Psoas muscle (tissue), 8 donors: Measurements from ENCODE around the gene NLRP3. TPM values are rescaled to one million over a fixed set of nuclear protein-coding genes. Genes with fewer than 3 reads are reported as not detected.

Experiments used
- ATAC-seq, 4 donors: fragments of 200-7000 bp; cut with Tn5 transposase; one replicate each; pipeline ENCODE4 v1.9.1; 2020; ENCODE audit warnings: moderate library complexity in 3 of 4, mild to moderate bottlenecking in 2 of 4
- DNase-seq, 2 donors: peaks; one replicate each; pipeline ENCODE4 v3.0.0-alpha.2; 2020
- H3K27ac ChIP-seq: fragments of 200-600 bp; one replicate; pipeline ENCODE4 v1.8.0; 2022
- H3K27me3 ChIP-seq, 3 donors: fragments of 200-600 bp in 1 of 3; one replicate each; pipeline versions ENCODE4 v1.6.1 to v1.8.0; 2013 to 2022; ENCODE audit warnings: low read length in 2 of 3, mild to moderate bottlenecking in 2 of 3, moderate library complexity in 1 of 3; ENCODE audit not compliant: insufficient read depth in 3 of 3
- H3K36me3 ChIP-seq, 2 donors: fragments of 200-600 bp in 1 of 2; one replicate each; pipeline versions ENCODE4 v1.6.1 to v1.8.0; 2013 to 2022; ENCODE audit warnings: low read depth in 1 of 2, mild to moderate bottlenecking in 1 of 2, moderate library complexity in 1 of 2; ENCODE audit not compliant: insufficient read depth in 1 of 2
- H3K4me1 ChIP-seq: fragments of 200-600 bp; one replicate; pipeline ENCODE4 v1.8.0; 2022
- H3K4me3 ChIP-seq: fragments of 200-600 bp; one replicate; pipeline ENCODE4 v1.8.0; 2022; ENCODE audit warnings: mild to moderate bottlenecking
- H3K9me3 ChIP-seq: fragments of 200-600 bp; one replicate; pipeline ENCODE4 v1.8.0; 2022
- CTCF ChIP-seq: fragments of 200-600 bp; IDR thresholded peaks from one replicate; pipeline ENCODE4 v1.8.0; 2022; ENCODE audit warnings: antibody characterized with exemption
- WGBS, 3 donors: extraction: QIAGEN DNeasy Blood & Tissue Kit; methylation state at CpG; one replicate each; pipeline versions ENCODE4 v1.1.6 to v1.1.7; 2013; 5-methylcytosine and 5-hydroxymethylcytosine counted together
- intact Hi-C, 2 donors: fragments of 100-400 bp; cut with DNase I; formaldehyde crosslinking; loops; one replicate each; pipeline versions ENCODE4 v1.11.0 to v1.14.2; 2022
- polyA plus RNA-seq, 3 donors: library from polyadenylated mRNA; stranded (reverse); fragments of 200-250 nt; gene quantifications; one replicate each; pipeline ENCODE4 v1.2.3, GENCODE V29; 2013
- total RNA-seq, 4 donors: library from RNA; stranded (reverse); fragmentation: NEBNext Ultra II Directional in 2 of 4; extraction: Animal tissue kit (Norgen Biotek cat#: 25700) in 2 of 4; gene quantifications; one replicate each; pipeline versions ENCODE4 v1.2.1 to v1.2.4, GENCODE V29; 2021 to 2023
- donor health status: healthy with polysubstance abuse.
- donor health status: DM: no; HTN: no; CAD: no; lungs with moderate emphysema.
- donor health status: Bipolar disorder and iron deficiency.
- donor health status: healthy.
- donor health status: DM: yes; HTN: yes; CAD: no.
- donor health status: DM: no; HTN: no; CAD: no.
- donor health status: DM: no; HTN: no; CAD: no.
- donor health status: DM: yes; HTN: yes; CAD: no.

Gene NLRP3
- total and polyA plus RNA-seq, 7 donors, result 0.07 to 0.98 (median 0.27) TPM

DNA sequence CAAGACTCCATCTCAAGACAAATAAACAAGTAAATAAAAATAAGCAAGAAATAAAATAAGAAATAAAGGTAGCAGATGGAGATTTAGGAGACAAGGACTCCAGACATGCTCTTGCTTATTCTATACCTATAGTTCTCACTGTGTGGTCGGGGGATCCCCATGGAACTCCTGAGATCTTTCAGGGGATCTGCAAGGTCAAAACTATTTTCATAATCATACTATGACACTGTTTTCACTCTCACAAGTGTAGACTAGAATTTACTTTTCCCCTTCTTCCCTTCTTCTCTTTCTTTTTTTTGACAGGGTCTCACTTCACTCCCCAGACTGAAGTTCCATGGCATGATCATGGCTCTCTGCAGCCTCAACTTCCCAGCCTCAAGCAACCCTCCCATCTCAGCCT is 29.8 kb upstream of the NLRP3 start:
- no peak overlapping the region for H3K4me3 ChIP-seq
- no peaks in the 10 kb centered on the region for H3K36me3 ChIP-seq
- ATAC-seq, result no peak
- TF ChIP-seq CTCF, result no peak
- H3K4me1 ChIP-seq, result no peaks in the 10 kb centered on the region
- H3K9me3 ChIP-seq, result no peaks in the 10 kb centered on the region
- no peak overlapping the region for H3K27ac ChIP-seq
- no peak for DNase-seq
- 88 to 95% (median 90%) methylated on average over 1 of the region's 1 CpG for WGBS, 3 donors
- intact Hi-C loops, result loop anchor here in 1 of 2 donors (10.0 kb wide), 1 partner anchor 99 kb away; no protein-coding TSS in a partner anchor
- H3K27me3 ChIP-seq, result no peaks in the 10 kb centered on the region

- intact Hi-C loops, result loop anchor here in 1 of 2 donors (10.0 kb wide), 1 partner anchor 98 kb away; no protein-coding TSS in a partner anchor
- no peak for TF ChIP-seq CTCF
- Histone ChIP-seq H3K36me3 (no peaks in the 10 kb centered on the region), H3K27me3 (no peaks in the 10 kb centered on the region), H3K9me3 (no peaks in the 10 kb centered on the region), H3K4me1 (no peaks in the 10 kb centered on the region), H3K27ac (no peak overlapping the region), H3K4me3 (no peak overlapping the region)
- DNase-seq, result no peak
- ATAC-seq, result no peak
- 68 to 76% (median 73%) methylated on average over 3 of the region's 3 CpGs for WGBS, 3 donors
Observed at GRCh38 chr1:247386687-247387086, 29.3 kb upstream of the NLRP3 start.

DNA sequence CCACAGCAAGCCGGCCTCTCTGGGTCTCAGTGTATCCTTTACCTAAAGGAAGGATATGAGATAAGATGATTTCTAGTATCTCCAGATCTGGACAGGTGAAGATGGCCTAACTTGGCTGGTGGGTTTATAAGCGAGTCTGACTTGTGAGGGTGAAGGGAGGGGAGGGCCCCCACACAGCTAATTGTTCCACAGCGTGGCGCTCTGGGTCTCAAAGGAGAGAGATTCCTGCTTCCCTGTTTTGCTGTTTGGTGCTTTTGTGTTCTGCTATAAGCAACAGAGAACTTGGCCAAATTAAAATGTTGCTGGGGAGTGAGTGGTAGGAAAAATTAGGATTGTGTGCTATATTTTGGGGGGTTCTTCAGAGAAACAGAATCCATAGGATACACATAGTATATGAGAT is 28.9 kb upstream of the NLRP3 start:
- Histone ChIP-seq H3K4me1 (no peaks in the 10 kb centered on the region), H3K9me3 (no peaks in the 10 kb centered on the region), H3K36me3 (no peaks in the 10 kb centered on the region), H3K4me3 (no peak overlapping the region), H3K27ac (no peak overlapping the region), H3K27me3 (no peaks in the 10 kb centered on the region)
- intact Hi-C loops, result loop anchor here in 1 of 2 donors (10.0 kb wide), 1 partner anchor 98 kb away; no protein-coding TSS in a partner anchor
- WGBS, 3 donors, result 49 to 65% (median 62%) methylated on average over 4 of the region's 4 CpGs
- DNase-seq, result no peak
- no peak for ATAC-seq
- no peak for TF ChIP-seq CTCF

DNA sequence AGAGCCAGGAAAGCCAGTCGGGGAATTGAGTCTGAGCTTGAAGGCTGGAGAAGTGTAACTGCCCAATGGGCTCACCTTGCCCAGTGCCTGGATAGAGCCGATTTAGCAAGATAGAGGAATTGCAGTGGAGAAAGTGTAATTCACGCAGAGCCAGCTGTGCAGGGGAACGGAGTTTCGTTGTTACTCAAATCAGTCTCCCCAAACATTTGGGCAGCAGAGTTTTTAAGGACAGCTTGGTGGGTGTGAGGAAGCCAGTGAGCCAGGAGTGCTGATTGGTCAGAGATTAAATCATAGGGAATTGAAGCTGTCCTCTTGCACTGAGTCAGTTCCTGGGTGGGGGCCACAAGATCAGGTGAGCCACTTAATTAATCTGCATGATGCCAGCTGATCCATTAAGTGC is 28.4 kb upstream of the NLRP3 start:
- no peaks in the 10 kb centered on the region for H3K4me1 ChIP-seq
- no peak overlapping the region for H3K4me3 ChIP-seq
- ATAC-seq, result no peak
- H3K36me3 ChIP-seq, result no peaks in the 10 kb centered on the region
- no peak for TF ChIP-seq CTCF
- H3K9me3 ChIP-seq, result no peaks in the 10 kb centered on the region
- intact Hi-C loops, result loop anchor here in 1 of 2 donors (10.0 kb wide), 1 partner anchor 97 kb away; no protein-coding TSS in a partner anchor
- WGBS, 3 donors, result 44 to 46% (median 46%) methylated on average over 5 of the region's 5 CpGs
- no peaks in the 10 kb centered on the region for H3K27me3 ChIP-seq
- no peak overlapping the region for H3K27ac ChIP-seq
- no peak for DNase-seq
